Brain microvascular endothelial cell (primary cell): Measurements from ENCODE around the gene DHCR7.

Experiments
- DNase-seq: peaks from one replicate; pipeline ENCODE4 v3.0.0-alpha.2; 2020
- H3K27ac ChIP-seq: fragments of 250-450 bp; sonication (Bioruptor Pico); 2 replicates; pipeline ENCODE4 v1.5.1; 2020; ENCODE audit warnings: mild to moderate bottlenecking, moderate library complexity
- H3K27me3 ChIP-seq: fragments of 250-450 bp; sonication (Bioruptor Pico); replicated peaks from 2 replicates; pipeline ENCODE4 v1.5.1; 2020; ENCODE audit warnings: mild to moderate bottlenecking
- H3K36me3 ChIP-seq: fragments of 250-450 bp; sonication (Bioruptor Pico); replicated peaks from 2 replicates; pipeline ENCODE4 v1.5.1; 2020; ENCODE audit warnings: mild to moderate bottlenecking
- H3K4me3 ChIP-seq: 2 replicates; pipeline ENCODE4 v1.5.1; 2011; ENCODE audit warnings: low read depth, mild to moderate bottlenecking, control low read depth, low read length, moderate library complexity
- in situ Hi-C: cut with HindIII; loops from 2 replicates; pipeline ENCODE4 v1.10.0; 2017; ENCODE audit warnings: low sequenced_read_pairs, low pct_ligation_motif_present
- TF ChIP-seq, protein P1 (sequence below): IDR thresholded peaks from 2 replicates; pipeline ENCODE4 v1.5.1; 2011; ENCODE audit warnings: low read depth, mild to moderate bottlenecking, moderate library complexity, low read length, control low read depth, inconsistent platforms; ENCODE audit errors: missing control alignments

DHCR7 gene

GRCh38 chr11:71399341-71399740, 48.9 kb downstream of the DHCR7 start:
- in situ Hi-C loops: no loop called here
- no peak for DNase-seq
- H3K36me3 ChIP-seq: no peaks in the 10 kb centered on the region
- TF ChIP-seq, protein P1, sequence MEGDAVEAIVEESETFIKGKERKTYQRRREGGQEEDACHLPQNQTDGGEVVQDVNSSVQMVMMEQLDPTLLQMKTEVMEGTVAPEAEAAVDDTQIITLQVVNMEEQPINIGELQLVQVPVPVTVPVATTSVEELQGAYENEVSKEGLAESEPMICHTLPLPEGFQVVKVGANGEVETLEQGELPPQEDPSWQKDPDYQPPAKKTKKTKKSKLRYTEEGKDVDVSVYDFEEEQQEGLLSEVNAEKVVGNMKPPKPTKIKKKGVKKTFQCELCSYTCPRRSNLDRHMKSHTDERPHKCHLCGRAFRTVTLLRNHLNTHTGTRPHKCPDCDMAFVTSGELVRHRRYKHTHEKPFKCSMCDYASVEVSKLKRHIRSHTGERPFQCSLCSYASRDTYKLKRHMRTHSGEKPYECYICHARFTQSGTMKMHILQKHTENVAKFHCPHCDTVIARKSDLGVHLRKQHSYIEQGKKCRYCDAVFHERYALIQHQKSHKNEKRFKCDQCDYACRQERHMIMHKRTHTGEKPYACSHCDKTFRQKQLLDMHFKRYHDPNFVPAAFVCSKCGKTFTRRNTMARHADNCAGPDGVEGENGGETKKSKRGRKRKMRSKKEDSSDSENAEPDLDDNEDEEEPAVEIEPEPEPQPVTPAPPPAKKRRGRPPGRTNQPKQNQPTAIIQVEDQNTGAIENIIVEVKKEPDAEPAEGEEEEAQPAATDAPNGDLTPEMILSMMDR: no peak
- H3K4me3 ChIP-seq: no peak overlapping the region
- H3K27ac ChIP-seq: no peak overlapping the region
- no peaks in the 10 kb centered on the region for H3K27me3 ChIP-seq

- H3K36me3 ChIP-seq: no peaks in the 10 kb centered on the region
- no peak overlapping the region for H3K27ac ChIP-seq
- in situ Hi-C loops: no loop called here
- no peak for DNase-seq
- TF ChIP-seq, protein P1: no peak
- no peaks in the 10 kb centered on the region for H3K27me3 ChIP-seq
- H3K4me3 ChIP-seq: no peak overlapping the region
Measured at GRCh38 chr11:71397961-71398360, 50.2 kb downstream of the DHCR7 start.

- Histone ChIP-seq H3K4me3 (no peak overlapping the region), H3K27me3 (no peaks in the 10 kb centered on the region), H3K36me3 (no peaks in the 10 kb centered on the region), H3K27ac (no peak overlapping the region)
- in situ Hi-C loops: no loop called here
- no peak for DNase-seq
- TF ChIP-seq, protein P1: no peak
Measured at GRCh38 chr11:71397331-71397860, 50.8 kb downstream of the DHCR7 start.

- Histone ChIP-seq H3K27me3 (no peaks in the 10 kb centered on the region), H3K4me3 (no peak overlapping the region), H3K36me3 (no peaks in the 10 kb centered on the region), H3K27ac (no peak overlapping the region)
- TF ChIP-seq, protein P1: no peak
- in situ Hi-C loops: no loop called here
- DNase-seq: no peak
Measured at GRCh38 chr11:71396548-71397123, 51.6 kb downstream of the DHCR7 start.

- Histone ChIP-seq H3K36me3 (no peaks in the 10 kb centered on the region), H3K27ac (no peak overlapping the region), H3K4me3 (no peak overlapping the region), H3K27me3 (no peaks in the 10 kb centered on the region)
- in situ Hi-C loops: no loop called here
- TF ChIP-seq, protein P1: no peak
- no peak for DNase-seq
Measured at GRCh38 chr11:71395774-71396173, 52.4 kb downstream of the DHCR7 start.

- H3K27ac ChIP-seq: no peak overlapping the region
- in situ Hi-C loops: no loop called here
- TF ChIP-seq, protein P1: no peak
Measured at GRCh38 chr11:71395263-71395560, 53.0 kb downstream of the DHCR7 start.

More at GRCh38 chr11:71395263-71395560, 53.0 kb downstream of the DHCR7 start:
- Histone ChIP-seq H3K27me3 (no peaks in the 10 kb centered on the region), H3K36me3 (no peaks in the 10 kb centered on the region), H3K4me3 (no peak overlapping the region)
- no peak for DNase-seq
